OCI-LY1 (cell line): ENCODE data around the gene PAK4.

Experiments
- H2AFZ ChIP-seq: fragments of 200-600 bp; sonication (generic), shearing (Covaris generic); 2 replicates; pipeline ENCODE4 v1.6.0; 2014; ENCODE audit warnings: antibody characterized with exemption, mild to moderate bottlenecking, low read length
- H3F3A ChIP-seq: fragments of 200-600 bp; sonication (generic), shearing (Covaris generic); 2 replicates; pipeline ENCODE4 v1.6.0; 2014; ENCODE audit warnings: mild to moderate bottlenecking, antibody characterized with exemption, low read length, moderate library complexity; ENCODE audit not compliant: insufficient read depth
- H3K27ac ChIP-seq: fragments of 200-600 bp; sonication (generic); 2 replicates; pipeline ENCODE4 v1.5.1; 2014; ENCODE audit warnings: low read length, mixed run types, mild to moderate bottlenecking, low read depth; ENCODE audit not compliant: poor library complexity, severe bottlenecking
- H3K27me3 ChIP-seq: fragments of 200-600 bp; sonication (generic); 2 replicates; pipeline ENCODE4 v1.6.0; 2014; ENCODE audit warnings: antibody characterized with exemption, mild to moderate bottlenecking, low read length, moderate library complexity; ENCODE audit not compliant: insufficient read depth
- H3K36me3 ChIP-seq: fragments of 200-600 bp; sonication (generic); 2 replicates; pipeline ENCODE4 v1.6.1; 2014; ENCODE audit warnings: mild to moderate bottlenecking, antibody characterized with exemption, low read length, moderate library complexity, mixed read lengths; ENCODE audit not compliant: insufficient read depth
- H3K4me1 ChIP-seq: fragments of 200-600 bp; sonication (generic); 2 replicates; pipeline ENCODE4 v1.5.1; 2014; ENCODE audit warnings: mild to moderate bottlenecking, low read length, moderate library complexity; ENCODE audit not compliant: insufficient read depth, severe bottlenecking
- H3K4me2 ChIP-seq: fragments of 200-600 bp; sonication (generic), shearing (Covaris generic); 2 replicates; pipeline ENCODE4 v1.6.1; 2014; ENCODE audit warnings: low read length
- H3K4me3 ChIP-seq: fragments of 200-600 bp; sonication (generic); 2 replicates; pipeline ENCODE4 v1.5.1; 2014; ENCODE audit warnings: low read length, low read depth, mild to moderate bottlenecking, mixed read lengths; ENCODE audit not compliant: poor library complexity, severe bottlenecking
- H3K79me2 ChIP-seq: fragments of 200-600 bp; shearing (Covaris generic); 2 replicates; pipeline ENCODE4 v1.6.1; 2016; ENCODE audit warnings: mixed run types, low read length, mixed read lengths; ENCODE audit not compliant: insufficient read depth
- H3K9ac ChIP-seq: fragments of 200-600 bp; sonication (generic), shearing (Covaris generic); 2 replicates; pipeline ENCODE4 v1.6.1; 2014; ENCODE audit warnings: mild to moderate bottlenecking, low read length, mixed read lengths
- H3K9me2 ChIP-seq: fragments of 200-600 bp; sonication (generic), shearing (Covaris generic); 2 replicates; pipeline ENCODE4 v1.6.1; 2014; ENCODE audit warnings: low read depth, mild to moderate bottlenecking, low read length, mixed read lengths
- H3K9me3 ChIP-seq: fragments of 200-600 bp; shearing (Covaris generic); 2 replicates; pipeline ENCODE4 v1.6.1; 2014; ENCODE audit warnings: low read length, mixed read lengths
- H4K20me1 ChIP-seq: fragments of 200-600 bp; sonication (generic), shearing (Covaris generic); 2 replicates; pipeline ENCODE4 v1.6.0; 2016; ENCODE audit warnings: mild to moderate bottlenecking, low read length; ENCODE audit not compliant: insufficient read depth
- EZH2 ChIP-seq: fragments of 200-600 bp; sonication (generic), shearing (Covaris generic); IDR thresholded peaks from 2 replicates; pipeline ENCODE4 v1.8.0; 2017; ENCODE audit warnings: borderline replicate concordance, mixed run types, mild to moderate bottlenecking, antibody characterized with exemption, low read length, moderate library complexity, mixed read lengths
- TF ChIP-seq, protein P1 (sequence below): fragments of 200-600 bp; sonication (generic), shearing (Covaris generic); IDR thresholded peaks from 2 replicates; pipeline ENCODE4 v1.5.1; 2017; ENCODE audit warnings: mild to moderate bottlenecking, antibody characterized with exemption, low read length, moderate library complexity, mixed read lengths

Gene PAK4

GRCh38 chr19:39168258-39169142 lies 42.9 kb downstream of the PAK4 start:
- TF ChIP-seq, protein P1, sequence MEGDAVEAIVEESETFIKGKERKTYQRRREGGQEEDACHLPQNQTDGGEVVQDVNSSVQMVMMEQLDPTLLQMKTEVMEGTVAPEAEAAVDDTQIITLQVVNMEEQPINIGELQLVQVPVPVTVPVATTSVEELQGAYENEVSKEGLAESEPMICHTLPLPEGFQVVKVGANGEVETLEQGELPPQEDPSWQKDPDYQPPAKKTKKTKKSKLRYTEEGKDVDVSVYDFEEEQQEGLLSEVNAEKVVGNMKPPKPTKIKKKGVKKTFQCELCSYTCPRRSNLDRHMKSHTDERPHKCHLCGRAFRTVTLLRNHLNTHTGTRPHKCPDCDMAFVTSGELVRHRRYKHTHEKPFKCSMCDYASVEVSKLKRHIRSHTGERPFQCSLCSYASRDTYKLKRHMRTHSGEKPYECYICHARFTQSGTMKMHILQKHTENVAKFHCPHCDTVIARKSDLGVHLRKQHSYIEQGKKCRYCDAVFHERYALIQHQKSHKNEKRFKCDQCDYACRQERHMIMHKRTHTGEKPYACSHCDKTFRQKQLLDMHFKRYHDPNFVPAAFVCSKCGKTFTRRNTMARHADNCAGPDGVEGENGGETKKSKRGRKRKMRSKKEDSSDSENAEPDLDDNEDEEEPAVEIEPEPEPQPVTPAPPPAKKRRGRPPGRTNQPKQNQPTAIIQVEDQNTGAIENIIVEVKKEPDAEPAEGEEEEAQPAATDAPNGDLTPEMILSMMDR = no peak
- no peak for TF ChIP-seq EZH2
- Histone ChIP-seq H3K9ac (no peak overlapping the region), H3F3A (no peaks in the 10 kb centered on the region), H3K4me2 (no peak overlapping the region), H3K27ac (no peak overlapping the region), H3K9me2 (no peaks in the 10 kb centered on the region), H2AFZ (no peak overlapping the region), H3K27me3 (no peaks in the 10 kb centered on the region), H3K4me1 (no peaks in the 10 kb centered on the region), H3K79me2 (no peaks in the 10 kb centered on the region), H4K20me1 (no peaks in the 10 kb centered on the region), H3K4me3 (no peak overlapping the region), H3K9me3 (no peaks in the 10 kb centered on the region), H3K36me3 (no peaks in the 10 kb centered on the region)

DNA sequence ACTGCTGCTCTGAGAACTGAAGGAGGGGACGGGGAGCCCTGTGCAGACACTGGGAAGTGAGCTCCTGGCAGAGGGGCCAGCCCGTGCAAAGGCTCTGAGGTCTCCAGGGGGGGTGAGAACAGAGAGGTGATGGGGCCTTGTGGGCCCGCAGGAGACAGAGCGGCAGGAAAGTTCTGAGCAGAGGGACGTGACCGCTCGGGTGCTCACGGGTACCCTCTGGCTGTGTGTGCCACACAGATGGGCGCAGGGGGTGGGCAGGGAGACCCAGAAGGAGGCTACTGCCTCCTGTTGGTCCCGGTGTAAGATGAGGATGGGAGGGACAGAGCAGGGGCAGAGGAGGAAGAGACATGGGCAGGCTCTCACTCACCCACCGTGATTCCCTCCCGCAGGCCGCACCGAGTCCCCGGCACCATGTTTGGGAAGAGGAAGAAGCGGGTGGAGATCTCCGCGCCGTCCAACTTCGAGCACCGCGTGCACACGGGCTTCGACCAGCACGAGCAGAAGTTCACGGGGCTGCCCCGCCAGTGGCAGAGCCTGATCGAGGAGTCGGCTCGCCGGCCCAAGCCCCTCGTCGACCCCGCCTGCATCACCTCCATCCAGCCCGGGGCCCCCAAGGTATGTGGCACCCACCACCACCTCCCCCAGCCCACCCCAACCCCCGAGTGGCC lies 43.7 kb downstream of the PAK4 start:
- Histone ChIP-seq H3K9ac (no peak overlapping the region), H3F3A (no peaks in the 10 kb centered on the region), H3K27ac (no peak overlapping the region), H3K4me3 (no peak overlapping the region), H3K4me1 (no peaks in the 10 kb centered on the region), H3K36me3 (no peaks in the 10 kb centered on the region), H4K20me1 (no peaks in the 10 kb centered on the region), H3K79me2 (no peaks in the 10 kb centered on the region), H3K9me2 (no peaks in the 10 kb centered on the region), H3K9me3 (no peaks in the 10 kb centered on the region), H2AFZ (no peak overlapping the region), H3K27me3 (no peaks in the 10 kb centered on the region), H3K4me2 (no peak overlapping the region)
- TF ChIP-seq, protein P1 = no peak
- TF ChIP-seq EZH2 = no peak

DNA sequence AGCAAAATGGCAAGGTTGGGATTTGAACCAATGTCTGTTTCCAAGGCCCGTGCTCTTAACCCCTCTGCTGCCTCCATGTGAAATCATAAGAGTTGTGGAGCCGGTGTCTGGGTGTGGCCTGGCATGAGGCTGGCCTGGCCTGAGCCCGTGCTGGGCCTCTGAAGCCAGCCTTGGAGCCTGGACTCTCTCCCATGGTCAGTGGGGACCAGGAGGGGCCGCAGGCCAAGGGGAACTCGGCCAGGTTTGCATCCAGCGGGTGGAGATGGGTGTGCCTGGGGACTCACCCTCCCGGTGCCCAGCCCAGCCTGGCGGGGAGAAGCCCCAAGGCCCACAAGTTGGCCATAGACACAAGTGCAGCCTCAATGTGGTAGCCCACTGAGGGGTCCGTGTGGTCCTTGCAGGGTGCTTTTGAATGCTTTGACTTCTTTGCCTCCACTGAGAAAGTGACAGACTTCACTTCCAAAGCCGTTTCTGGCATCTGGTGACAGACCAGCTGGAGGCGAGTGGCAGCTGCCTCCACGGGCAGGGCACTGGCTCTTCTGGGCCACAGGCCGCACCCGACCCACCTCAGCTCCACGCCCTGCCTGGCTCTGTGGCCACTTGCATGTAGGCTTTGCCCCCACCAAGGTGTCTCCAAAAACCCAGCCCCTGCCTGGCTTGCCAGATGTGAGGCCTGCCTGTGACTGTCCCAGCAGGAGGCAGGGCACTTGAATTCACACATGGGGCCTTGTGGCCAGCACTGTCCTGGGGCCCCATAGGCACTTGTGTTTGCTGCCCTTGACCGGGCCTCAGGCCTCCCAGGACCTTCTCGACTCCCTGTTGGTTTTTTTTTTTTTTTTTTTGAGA lies 45.0 kb downstream of the PAK4 start:
- Histone ChIP-seq H3K9me2 (no peaks in the 10 kb centered on the region), H3K27me3 (no peaks in the 10 kb centered on the region), H3K79me2 (no peaks in the 10 kb centered on the region), H3K4me3 (no peak overlapping the region), H4K20me1 (no peaks in the 10 kb centered on the region), H3K9ac (no peak overlapping the region), H3K9me3 (no peaks in the 10 kb centered on the region), H3K4me1 (no peaks in the 10 kb centered on the region), H3K27ac (no peak overlapping the region), H3K36me3 (no peaks in the 10 kb centered on the region), H3K4me2 (no peak overlapping the region), H3F3A (no peaks in the 10 kb centered on the region), H2AFZ (no peak overlapping the region)
- TF ChIP-seq EZH2 = no peak
- TF ChIP-seq, protein P1 = no peak
